CD4-positive, alpha-beta T cell treated with Interleukin-10 for 1 hour (primary cell): Measurements from ENCODE around the gene MXI1.

ENCODE experiments used
- DNase-seq: peaks from one replicate; pipeline ENCODE4 v3.0.0-alpha.2; 2020

MXI1 gene

GRCh38 chr10:110216942-110217661 lies 9.7 kb downstream of the MXI1 start:
- DNase-seq, result no peak

- DNase-seq, result no peak
These were observed 10.2 kb downstream of the MXI1 start for GRCh38 chr10:110217662-110218008.

DNA sequence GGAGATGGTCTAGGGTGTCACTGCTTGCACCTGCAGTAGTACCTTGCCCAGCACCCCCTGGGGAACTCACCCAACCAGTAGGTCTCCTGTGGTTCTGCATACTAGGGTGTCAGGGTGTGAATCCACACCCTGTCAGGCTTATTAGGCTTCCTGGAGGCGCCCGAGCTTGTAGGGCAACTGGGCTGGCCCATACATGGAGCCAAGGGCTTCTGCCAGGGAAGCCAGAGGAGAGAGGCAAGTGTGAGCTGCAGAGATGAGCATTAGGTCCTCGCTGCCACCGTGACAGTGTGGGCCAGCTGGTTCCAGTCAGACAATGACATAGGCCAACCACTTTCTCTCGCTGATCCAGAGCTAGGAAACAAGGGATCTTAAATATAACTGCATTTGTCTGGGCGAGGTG lies 11.2 kb downstream of the MXI1 start:
- DNase-seq, result no peak

- no peak for DNase-seq
These were observed 12.5 kb downstream of the MXI1 start for GRCh38 chr10:110219884-110220283.

GRCh38 chr10:110220398-110220797 lies 13.0 kb downstream of the MXI1 start:
- DNase-seq, result no peak

DNA sequence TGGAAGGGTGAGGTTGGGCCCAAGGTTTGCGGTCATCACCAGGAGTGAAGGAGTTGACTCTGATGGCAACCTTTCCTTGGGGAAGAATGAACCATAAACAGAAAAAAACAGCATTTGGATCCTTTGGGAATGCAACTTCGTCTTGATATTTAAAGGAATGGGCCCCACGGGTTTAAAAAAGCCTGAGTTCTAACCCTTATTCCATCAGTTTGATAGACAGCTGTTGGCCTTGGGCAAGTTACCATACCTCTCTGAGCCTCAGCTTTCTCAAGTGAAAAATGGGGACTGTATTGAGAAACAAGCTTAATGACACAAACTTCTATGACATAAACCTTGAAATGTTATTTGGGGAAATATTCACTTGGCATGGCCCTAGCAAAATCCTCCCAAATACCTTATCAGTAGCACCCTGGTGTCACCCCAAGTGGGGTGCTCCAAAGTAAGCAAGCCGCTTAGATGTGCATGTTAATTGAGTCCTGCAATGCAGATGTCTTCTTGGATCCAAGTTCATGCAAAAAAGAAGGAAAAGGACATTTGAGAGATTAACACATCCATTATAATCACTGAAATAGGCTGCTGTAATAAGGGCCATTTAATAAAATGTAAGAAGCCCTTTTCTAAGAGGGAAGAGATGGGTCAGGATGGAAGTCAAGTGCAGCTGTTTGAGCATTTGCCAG lies 13.8 kb downstream of the MXI1 start:
- DNase-seq, result no peak

DNA sequence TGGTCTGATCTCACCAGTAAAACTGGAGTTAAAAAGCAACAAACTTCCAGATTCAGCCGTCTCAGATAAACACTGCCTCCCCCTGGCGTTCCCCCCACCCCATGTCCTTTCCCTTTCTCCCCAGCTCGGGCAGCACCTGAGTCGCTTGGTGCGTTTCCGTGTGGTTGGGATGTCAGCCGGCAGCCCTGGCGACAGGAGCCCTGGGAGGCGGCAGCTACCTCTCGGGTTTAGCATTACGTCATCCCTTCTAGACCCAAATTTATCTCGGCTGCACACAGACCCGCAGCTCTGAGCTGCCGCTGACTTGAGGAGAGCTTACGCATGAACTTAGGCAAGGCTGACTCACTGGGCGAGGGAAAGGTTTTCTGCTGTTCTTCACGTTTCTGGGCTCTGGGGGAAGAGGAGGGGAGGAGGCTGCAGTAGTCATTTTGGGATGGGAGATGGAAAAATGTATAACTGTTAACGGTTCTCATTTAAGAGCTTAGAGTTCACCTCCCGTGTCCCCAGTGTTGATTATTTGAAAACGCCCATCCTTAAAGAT lies 14.4 kb downstream of the MXI1 start:
- peak; percentile 82 for DNase-seq

DNA sequence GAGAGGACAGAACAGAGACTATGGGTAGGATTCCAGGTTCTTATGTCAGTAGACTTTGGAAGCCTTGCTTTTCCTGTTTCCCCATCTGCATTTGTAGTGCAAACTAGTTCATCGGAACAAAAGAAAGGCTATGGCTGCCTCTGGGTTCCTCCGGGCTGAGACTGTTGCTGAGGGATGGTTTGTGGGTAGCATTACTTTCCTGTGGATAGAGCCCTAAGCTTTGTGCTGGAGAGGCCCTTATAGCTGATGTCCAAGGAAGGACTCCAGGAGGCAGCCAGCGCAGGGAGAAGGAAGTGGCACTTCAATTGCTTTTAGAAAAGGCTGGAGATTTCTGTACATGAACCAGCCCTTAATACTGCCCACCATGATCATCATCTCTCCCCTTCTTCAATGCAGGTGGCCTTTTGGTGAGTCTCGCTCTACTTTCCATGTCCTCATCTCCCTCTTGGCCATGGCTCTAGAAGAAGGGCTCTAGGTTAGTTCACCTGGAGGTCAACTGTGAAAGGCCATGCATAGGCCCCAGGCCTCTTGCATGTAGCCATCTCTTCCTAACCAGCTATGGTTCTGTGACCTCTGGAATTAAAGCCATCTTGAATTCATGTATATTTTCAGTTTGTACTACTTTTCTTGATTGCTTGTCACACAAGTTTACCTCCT lies 15.4 kb downstream of the MXI1 start:
- no peak for DNase-seq

DNA sequence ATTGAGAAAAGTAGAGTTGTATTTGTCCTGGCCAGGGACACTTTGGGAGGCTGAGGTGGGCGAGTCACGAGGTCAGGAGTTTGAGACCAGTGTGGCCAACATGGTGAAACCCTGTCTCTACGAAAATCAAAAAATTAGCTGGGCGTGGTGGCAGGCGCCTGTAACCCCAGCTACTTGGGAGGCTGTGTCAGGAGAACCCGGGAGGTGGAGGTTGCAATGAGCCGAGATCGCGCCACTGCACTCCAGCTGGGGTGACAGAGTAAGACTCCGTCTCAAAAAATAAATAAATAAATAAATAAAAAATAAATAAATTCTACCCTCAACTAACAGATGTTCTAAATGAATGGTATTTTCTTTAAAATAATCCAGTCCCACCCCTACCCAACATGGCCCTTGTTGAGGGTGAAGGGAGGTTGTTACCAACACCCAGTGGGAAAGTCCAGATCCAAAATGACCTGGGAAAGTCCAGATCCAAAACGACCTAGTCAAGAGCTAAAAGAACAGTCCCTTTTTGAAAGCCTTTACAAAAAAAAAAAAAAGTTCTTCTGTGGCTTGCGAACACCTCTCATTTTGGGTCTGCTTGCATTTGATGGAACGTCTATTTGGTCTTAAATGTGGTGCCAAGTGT lies 16.0 kb downstream of the MXI1 start:
- no peak for DNase-seq

GRCh38 chr10:110224992-110225391 lies 17.6 kb downstream of the MXI1 start:
- no peak for DNase-seq

GRCh38 chr10:110225441-110225755 lies 18.0 kb downstream of the MXI1 start:
- DNase-seq, result no peak

- DNase-seq, result peak; percentile 92
These were observed 18.5 kb downstream of the MXI1 start for GRCh38 chr10:110225756-110226542.

GRCh38 chr10:110226543-110226925 lies 19.1 kb downstream of the MXI1 start:
- DNase-seq, result peak; percentile 90

- DNase-seq, result peak; percentile 85
These were observed 19.7 kb downstream of the MXI1 start for GRCh38 chr10:110226926-110227641.

DNA sequence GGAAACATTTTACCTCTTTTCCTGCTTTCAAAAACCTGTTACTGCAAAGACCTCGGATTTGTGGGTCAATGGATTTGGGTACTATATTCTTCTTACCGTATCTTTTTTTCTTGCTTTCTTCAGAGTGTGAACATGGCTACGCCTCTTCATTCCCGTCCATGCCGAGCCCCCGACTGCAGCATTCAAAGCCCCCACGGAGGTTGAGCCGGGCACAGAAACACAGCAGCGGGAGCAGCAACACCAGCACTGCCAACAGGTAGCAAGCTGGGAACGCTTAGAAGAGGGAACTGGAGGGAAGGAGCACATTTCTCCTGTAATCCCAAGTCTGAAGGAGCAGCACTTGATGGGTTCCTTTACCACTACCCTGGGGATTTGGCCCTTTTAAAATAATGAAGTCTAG lies 20.7 kb downstream of the MXI1 start:
- no peak for DNase-seq

DNA sequence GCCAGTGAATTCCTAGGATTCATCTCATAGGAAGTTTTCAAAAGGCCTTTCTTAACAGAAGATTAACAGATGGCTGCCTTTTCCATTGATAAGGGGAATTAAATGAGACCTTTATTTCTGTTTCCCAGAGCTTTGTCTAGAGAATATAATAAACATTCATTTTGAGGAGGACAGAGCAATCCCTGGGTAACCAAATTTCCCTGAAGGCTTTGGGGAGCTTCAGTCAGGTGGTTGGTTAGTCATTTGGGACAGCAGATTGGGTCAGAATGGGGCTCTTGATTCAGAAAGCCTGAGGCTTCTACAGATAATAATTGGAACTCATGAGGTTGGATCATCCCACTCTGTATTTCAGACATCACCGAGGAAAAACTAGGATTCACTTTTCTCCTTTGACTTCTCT lies 21.8 kb downstream of the MXI1 start:
- no peak for DNase-seq

DNA sequence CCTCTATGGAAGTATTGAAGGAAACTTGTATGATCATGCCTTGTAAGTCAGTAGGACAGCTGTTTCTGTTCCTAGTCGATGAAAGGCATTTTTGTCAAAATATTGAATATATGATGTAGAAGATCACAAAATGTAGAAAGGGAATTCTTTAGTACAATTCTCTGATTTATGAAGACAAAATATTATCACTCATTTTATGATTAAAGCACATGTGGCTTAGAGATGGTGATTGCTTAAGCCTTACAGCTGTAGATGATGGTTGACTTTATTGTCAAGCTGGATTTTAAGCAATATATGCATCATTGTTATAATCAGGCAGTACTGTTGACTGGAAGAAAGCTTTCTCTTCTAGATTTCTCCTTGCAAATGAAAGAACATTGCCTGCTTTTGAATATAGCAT lies 26.4 kb downstream of the MXI1 start:
- DNase-seq, result no peak

DNA sequence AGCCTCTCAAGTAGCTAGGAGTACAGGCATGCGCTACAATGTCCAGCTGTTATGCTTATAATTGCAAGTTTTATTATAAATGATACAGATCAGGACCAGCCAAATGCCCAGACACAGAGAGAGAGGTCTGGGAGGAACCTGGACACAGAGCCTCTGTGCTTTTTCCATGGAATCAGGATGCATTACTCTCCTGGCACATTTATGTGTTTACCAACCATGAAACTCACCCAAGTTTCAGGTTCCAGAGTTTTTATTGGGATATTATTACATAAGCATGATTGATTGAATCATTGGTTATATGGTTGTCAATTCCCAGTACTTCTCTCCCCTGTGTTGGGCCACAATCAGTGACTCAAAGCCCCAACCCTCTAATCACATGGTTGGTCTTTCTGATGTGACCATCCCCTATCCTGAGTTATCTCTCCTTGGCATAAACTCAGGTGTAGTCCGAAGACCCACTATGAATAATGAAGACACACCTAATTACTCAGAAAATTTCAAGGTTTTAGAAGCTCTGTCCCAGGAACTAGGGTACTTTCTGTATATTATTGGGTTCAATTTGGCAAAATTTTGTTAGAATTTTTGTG lies 30.6 kb downstream of the MXI1 start:
- no peak for DNase-seq

- DNase-seq, result no peak
These were observed 32.5 kb downstream of the MXI1 start for GRCh38 chr10:110239892-110240291.

GRCh38 chr10:110241407-110241806 lies 34.0 kb downstream of the MXI1 start:
- DNase-seq, result no peak

GRCh38 chr10:110241841-110242240 lies 34.4 kb downstream of the MXI1 start:
- no peak for DNase-seq

GRCh38 chr10:110242511-110242910 lies 35.1 kb downstream of the MXI1 start:
- DNase-seq, result no peak
